Peyer's patch (tissue), 4 donors: Measurements from ENCODE around the gene ADK. TPM values are rescaled to one million over a fixed set of nuclear protein-coding genes. Genes with fewer than 3 reads are reported as not detected.
A peak's percentile ranks its signal among the peaks of the same experiment; 100 is the strongest.

Source experiments
- DNase-seq, 3 donors: peaks; one replicate each; pipeline ENCODE4 v3.0.0-alpha.2; 2017 to 2019
- H3K27ac ChIP-seq, 4 donors: fragments of 200-600 bp; sonication (generic); one replicate each; pipeline ENCODE4 v1.5.1; 2016 to 2019
- H3K27me3 ChIP-seq, 2 donors: fragments of 200-600 bp; sonication (generic); one replicate each; pipeline ENCODE4 v1.5.1; 2019
- H3K36me3 ChIP-seq, 3 donors: fragments of 200-600 bp; sonication (generic); one replicate each; pipeline ENCODE4 v1.5.1; 2016 to 2019
- H3K4me1 ChIP-seq, 4 donors: fragments of 200-600 bp; sonication (generic); one replicate each; pipeline ENCODE4 v1.5.1; 2016 to 2019
- H3K4me3 ChIP-seq, 4 donors: fragments of 200-600 bp; sonication (generic); 1 replicate in 3 of 4; 2 replicates in 1 of 4; pipeline ENCODE4 v1.5.1; 2016 to 2019; ENCODE audit warnings: mild to moderate bottlenecking in 1 of 4
- H3K9me3 ChIP-seq, 4 donors: fragments of 200-600 bp; sonication (generic); one replicate each; pipeline ENCODE4 v1.5.1; 2016 to 2019; ENCODE audit warnings: mild to moderate bottlenecking in 1 of 4
- CTCF ChIP-seq, 6 experiments: fragments of 450-650 bp in 4 of 6; fragments of 200-600 bp in 2 of 6; sonication (generic) in 1 of 6; IDR thresholded peaks; one replicate each; pipeline ENCODE4 v1.5.1; 2017 to 2019; ENCODE audit warnings: antibody characterized with exemption in 6 of 6, mild to moderate bottlenecking in 3 of 6, moderate library complexity in 1 of 6
- POLR2A ChIP-seq, 2 donors: fragments of 450-650 bp; IDR thresholded peaks; one replicate each; pipeline ENCODE4 v1.5.1; 2017; ENCODE audit warnings: antibody characterized with exemption in 2 of 2, mild to moderate bottlenecking in 2 of 2, moderate library complexity in 2 of 2
- total RNA-seq, 4 donors: library from RNA; depleted of rRNA; stranded (reverse); fragments of >200 nt; gene quantifications; one replicate each; pipeline ENCODE4 v1.1.0, GENCODE V29; 2016

ADK gene
- total RNA-seq, 4 donors from 2014 or later, result 7.4 to 50.3 (median 14.3) TPM

GRCh38 chr10:74231375-74231774 is 80.4 kb downstream of the ADK start:
- Histone ChIP-seq H3K9me3 (no peaks in the 10 kb centered on the region), H3K4me1 (peaks cover 0 to 3% (median 0%) of the 10 kb centered on the region in 4 donors), H3K4me3 (no peak overlapping the region), H3K36me3 (no peaks in the 10 kb centered on the region), H3K27me3 (no peaks in the 10 kb centered on the region), H3K27ac (no peak overlapping the region)
- no peak for DNase-seq
- no peak for TF ChIP-seq POLR2A (IDR thresholded peaks at IDR 0.05)
- TF ChIP-seq CTCF (IDR thresholded peaks at IDR 0.05), result no peak

GRCh38 chr10:74233281-74233680 is 82.3 kb downstream of the ADK start:
- DNase-seq, result no peak
- Histone ChIP-seq H3K36me3 (no peaks in the 10 kb centered on the region), H3K27ac (no peak overlapping the region), H3K4me3 (no peak overlapping the region), H3K4me1 (no peaks in the 10 kb centered on the region), H3K27me3 (no peaks in the 10 kb centered on the region), H3K9me3 (no peaks in the 10 kb centered on the region)
- no peak for TF ChIP-seq POLR2A (IDR thresholded peaks at IDR 0.05)
- no peak for TF ChIP-seq CTCF (IDR thresholded peaks at IDR 0.05)

GRCh38 chr10:74234569-74234968 is 83.5 kb downstream of the ADK start:
- no peak overlapping the region for H3K4me3 ChIP-seq
- H3K27ac ChIP-seq, result no peak overlapping the region
- TF ChIP-seq POLR2A (IDR thresholded peaks at IDR 0.05) (no peak), CTCF (IDR thresholded peaks at IDR 0.05) (peak in 4 of 6 experiments; percentile 20 to 44 (median 38))
- no peak for DNase-seq
- no peaks in the 10 kb centered on the region for H3K36me3 ChIP-seq
- H3K27me3 ChIP-seq, result no peaks in the 10 kb centered on the region
- H3K9me3 ChIP-seq, result no peaks in the 10 kb centered on the region
- no peaks in the 10 kb centered on the region for H3K4me1 ChIP-seq

- no peaks in the 10 kb centered on the region for H3K4me1 ChIP-seq
- H3K27ac ChIP-seq, result no peak overlapping the region
- no peak for TF ChIP-seq CTCF (IDR thresholded peaks at IDR 0.05)
- TF ChIP-seq POLR2A (IDR thresholded peaks at IDR 0.05), result no peak
- H3K27me3 ChIP-seq, result no peaks in the 10 kb centered on the region
- no peaks in the 10 kb centered on the region for H3K9me3 ChIP-seq
- peaks cover 0 to 3% (median 0%) of the 10 kb centered on the region in 3 donors for H3K36me3 ChIP-seq
- peak overlapping the region in 1 of 4 donors; percentile 23 for H3K4me3 ChIP-seq
- no peak for DNase-seq
These were observed 87.0 kb downstream of the ADK start for GRCh38 chr10:74238031-74238431.

GRCh38 chr10:74238516-74238915 is 87.5 kb downstream of the ADK start:
- Histone ChIP-seq H3K27ac (no peak overlapping the region), H3K4me3 (no peak overlapping the region), H3K9me3 (no peaks in the 10 kb centered on the region), H3K27me3 (no peaks in the 10 kb centered on the region), H3K36me3 (peaks cover 0 to 3% (median 0%) of the 10 kb centered on the region in 3 donors), H3K4me1 (no peaks in the 10 kb centered on the region)
- TF ChIP-seq POLR2A (IDR thresholded peaks at IDR 0.05) (no peak), CTCF (IDR thresholded peaks at IDR 0.05) (no peak)
- DNase-seq, result no peak

- no peak for DNase-seq
- Histone ChIP-seq H3K36me3 (peaks cover 0 to 3% (median 0%) of the 10 kb centered on the region in 3 donors), H3K27ac (no peak overlapping the region), H3K4me3 (no peak overlapping the region), H3K4me1 (no peaks in the 10 kb centered on the region), H3K9me3 (no peaks in the 10 kb centered on the region), H3K27me3 (no peaks in the 10 kb centered on the region)
- TF ChIP-seq CTCF (IDR thresholded peaks at IDR 0.05), result no peak
- no peak for TF ChIP-seq POLR2A (IDR thresholded peaks at IDR 0.05)
These were observed 92.0 kb downstream of the ADK start for GRCh38 chr10:74243067-74243466.
